SK-N-SH (cell line): Measurements from ENCODE around the gene DAZ2. TPM values are rescaled to one million over a fixed set of nuclear protein-coding genes. Genes with fewer than 3 reads are reported as not detected.

Source experiments
- polyA plus RNA-seq, 3 experiments: library from polyadenylated mRNA; depleted of rRNA; stranded (reverse); fragments of >200 nt; gene quantifications; 2 replicates each; pipeline ENCODE4 v1.2.3, GENCODE V29; 2012

DAZ2 gene
- polyA plus RNA-seq, 1 of the 3 experiments (the other 2 are of a cell fraction) = not detected

Other genes starting within 250 kb of the DAZ2 start
- gene BPY2, start 235.3 kb upstream of the DAZ2 start, polyA plus RNA-seq (2012; rRNA removed) = not detected in 2 replicates
- not detected in 2 replicates for gene DAZ1, start 20.5 kb upstream of the DAZ2 start, polyA plus RNA-seq (2012; rRNA removed)